GM21576 (cell line): ENCODE results near the gene DCTN2.
"Not testable (repeated sequence)": the region's sequence is repeated elsewhere in the genome, so short reads cannot be mapped to it uniquely, and the experiment has no call there.

ENCODE experiments used
- ATAC-seq: cut with Tn5 transposase; IDR thresholded peaks from one replicate; pipeline ENCODE4 v1.9.1; 2021; ENCODE audit warnings: mild to moderate bottlenecking, moderate library complexity; ENCODE audit not compliant: unreplicated experiment

Gene DCTN2

GRCh38 chr12:57577981-57578758 is 31.2 kb upstream of the DCTN2 start:
- no peak for ATAC-seq

GRCh38 chr12:57576613-57577160 is 29.7 kb upstream of the DCTN2 start:
- no peak for ATAC-seq

- no peak for ATAC-seq
These were observed 29.0 kb upstream of the DCTN2 start for GRCh38 chr12:57575771-57576612.

GRCh38 chr12:57574795-57575194 is 27.8 kb upstream of the DCTN2 start:
- ATAC-seq: no peak

GRCh38 chr12:57571926-57572762 is 25.2 kb upstream of the DCTN2 start:
- no peak for ATAC-seq

- not testable (repeated sequence) for ATAC-seq
These were observed 23.4 kb upstream of the DCTN2 start for GRCh38 chr12:57570438-57570837.

GRCh38 chr12:57569858-57570257 is 22.9 kb upstream of the DCTN2 start:
- ATAC-seq: no peak

GRCh38 chr12:57568838-57569237 is 21.8 kb upstream of the DCTN2 start:
- no peak for ATAC-seq

GRCh38 chr12:57564178-57564740 is 17.3 kb upstream of the DCTN2 start:
- no peak for ATAC-seq

- ATAC-seq: no peak
These were observed 16.4 kb upstream of the DCTN2 start for GRCh38 chr12:57563358-57563757.

- not testable (repeated sequence) for ATAC-seq
These were observed 14.1 kb upstream of the DCTN2 start for GRCh38 chr12:57561117-57561516.

- ATAC-seq: no peak
These were observed 13.5 kb upstream of the DCTN2 start for GRCh38 chr12:57560516-57560915.

GRCh38 chr12:57558864-57559263 is 11.9 kb upstream of the DCTN2 start:
- ATAC-seq: no peak

- no peak for ATAC-seq
These were observed 7.9 kb upstream of the DCTN2 start for GRCh38 chr12:57554897-57555296.

- ATAC-seq: no peak
These were observed 7.5 kb upstream of the DCTN2 start for GRCh38 chr12:57554453-57554852.

- ATAC-seq: no peak
These were observed 6.6 kb upstream of the DCTN2 start for GRCh38 chr12:57553343-57554202.

- ATAC-seq: no peak
These were observed 5.9 kb upstream of the DCTN2 start for GRCh38 chr12:57552835-57553313.

GRCh38 chr12:57552306-57552651 is 5.3 kb upstream of the DCTN2 start:
- ATAC-seq: no peak

- ATAC-seq: no peak
These were observed 4.8 kb upstream of the DCTN2 start for GRCh38 chr12:57551637-57552305.
